GM19467 (cell line): ENCODE measurements around the gene SLC12A8.

ENCODE experiments used
- ATAC-seq: cut with Tn5 transposase; IDR thresholded peaks from one replicate; pipeline ENCODE4 v1.9.1; 2021; ENCODE audit warnings: mild to moderate bottlenecking, moderate library complexity; ENCODE audit not compliant: unreplicated experiment

Gene SLC12A8

DNA sequence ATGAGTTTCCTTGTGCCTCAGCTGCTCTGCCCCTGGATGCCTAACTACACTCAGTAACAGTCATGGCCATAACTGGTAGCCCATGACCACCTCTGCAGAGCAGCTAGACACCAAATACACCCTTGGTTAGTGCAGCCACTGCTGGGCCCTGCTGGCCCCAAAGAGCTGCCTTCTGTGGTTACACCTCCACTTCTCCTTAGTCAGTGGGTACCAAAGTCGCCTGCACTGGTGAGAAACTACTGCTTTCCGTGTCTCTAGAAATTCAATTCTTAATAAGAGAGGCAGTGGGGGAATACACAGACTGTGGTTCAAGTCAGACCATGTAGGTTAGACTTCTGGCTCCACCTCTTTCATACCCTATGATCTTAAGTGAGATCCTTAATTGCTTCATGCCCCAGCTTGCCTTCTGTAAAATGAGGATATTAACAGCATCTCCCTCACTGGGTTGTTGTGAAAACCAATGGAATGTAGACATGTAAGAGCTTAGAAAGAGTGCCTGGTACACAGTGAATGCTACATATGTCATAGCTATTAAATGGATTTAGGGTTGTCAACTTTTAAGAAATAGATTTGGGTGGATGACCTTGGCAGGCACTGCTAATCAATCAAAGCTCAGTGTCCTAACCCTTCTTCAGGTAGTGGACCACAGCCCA, 174.9 kb downstream of the SLC12A8 start:
- ATAC-seq = no peak

DNA sequence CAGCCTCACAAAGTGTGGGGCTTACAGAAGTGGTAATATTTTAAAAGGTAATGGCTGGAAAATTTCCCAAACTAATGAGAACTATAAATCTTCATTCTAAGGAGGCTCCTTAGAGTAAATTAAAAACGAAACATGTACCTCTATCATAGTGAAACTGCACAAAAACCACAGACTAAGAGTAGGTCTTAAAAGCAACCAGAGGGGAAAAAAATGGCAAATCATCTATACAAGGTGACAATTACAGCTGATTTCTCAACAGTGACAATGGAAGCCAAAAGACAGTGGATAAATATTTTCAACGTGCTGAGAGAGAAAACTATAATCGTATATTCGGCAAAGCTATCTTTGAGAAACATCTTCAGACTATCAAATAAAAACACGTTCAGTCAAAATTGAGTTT, 177.3 kb downstream of the SLC12A8 start:
- ATAC-seq = no peak

DNA sequence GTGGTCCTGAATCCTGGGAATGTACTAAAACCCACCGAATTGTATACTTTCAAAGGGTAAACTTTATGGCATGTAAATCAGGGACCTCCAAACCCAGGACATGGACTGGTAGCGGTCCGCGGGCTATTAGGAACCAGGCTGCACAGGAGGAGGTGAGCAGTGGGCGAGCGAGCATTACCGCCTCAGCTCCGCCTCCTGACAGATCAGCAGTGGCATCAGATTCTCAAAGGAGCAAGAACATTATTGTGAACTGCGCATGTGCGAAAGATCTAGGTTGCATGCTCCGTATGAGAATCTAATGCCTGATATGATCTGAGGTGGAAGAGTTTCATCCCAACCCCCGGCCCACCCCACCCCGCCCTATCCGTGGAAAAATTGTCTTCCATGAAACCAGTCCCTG, 178.9 kb downstream of the SLC12A8 start:
- no peak for ATAC-seq

DNA sequence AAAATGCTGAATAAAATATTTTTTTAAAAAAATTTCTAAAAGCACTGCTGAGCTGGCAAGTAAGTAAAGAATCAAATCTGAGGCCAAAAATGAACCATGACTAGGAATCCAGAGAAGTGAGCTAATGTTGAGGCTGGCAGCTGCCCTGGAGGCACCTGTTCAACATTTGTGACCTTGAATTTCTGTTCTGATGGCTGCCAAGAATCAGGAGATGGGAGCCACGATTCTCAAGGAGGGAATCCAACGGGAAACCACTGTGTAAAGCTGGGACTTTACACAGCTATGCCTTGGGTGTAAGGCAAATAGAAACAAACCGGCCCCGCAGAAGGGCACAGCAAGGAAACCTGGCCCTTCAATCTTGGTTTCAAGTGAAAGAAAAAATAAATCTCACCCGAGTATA, 179.4 kb downstream of the SLC12A8 start:
- no peak for ATAC-seq

DNA sequence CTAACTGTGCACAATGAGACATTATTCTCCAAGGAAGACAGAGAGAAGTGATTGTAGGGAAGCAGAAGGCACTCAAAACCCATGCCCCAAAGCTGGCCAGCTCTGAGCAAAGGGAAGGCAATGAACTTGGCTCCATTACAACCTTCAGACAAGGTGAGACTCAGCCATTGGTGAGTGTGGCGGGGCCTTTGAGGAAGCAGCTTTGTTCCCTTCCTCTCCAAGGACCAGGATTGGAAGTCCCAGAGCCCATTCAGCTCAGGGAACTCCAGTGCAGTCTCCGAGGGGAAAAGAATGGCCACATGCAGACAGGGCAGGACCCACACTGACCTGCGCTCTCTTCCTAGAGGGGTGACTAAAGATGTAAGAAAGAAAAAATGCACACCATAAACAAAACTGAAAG, 179.9 kb downstream of the SLC12A8 start:
- no peak for ATAC-seq
